ENCODE results near the gene TMEM131.
A peak's percentile ranks its signal among the peaks of the same experiment; 100 is the strongest.

The TMEM131 gene

GRCh38 chr2:97951155-97951680 lies 44.5 kb downstream of the TMEM131 start:
- Histone ChIP-seq H3K9ac (ENCODE audit: low read depth, low read length) (no peak overlapping the region), H3K27ac (ENCODE audit: low read depth, low read length) (no peak overlapping the region), H3K27me3 (ENCODE audit: insufficient read depth, low read length) (no peaks in the 10 kb centered on the region), H3K36me3 (ENCODE audit: insufficient read depth, low read length) (no peaks in the 10 kb centered on the region), H3K4me3 (ENCODE audit: low read length) (no peak overlapping the region), H3K9me3 (ENCODE audit: insufficient read depth, low read depth, low read length) (no peaks in the 10 kb centered on the region), H3K4me1 (ENCODE audit: insufficient read depth, low read length) (0 out of 2 replicates have a peak, but pooled peaks cover 3% of the 10 kb centered on the region)
- 77% methylated on average over 2 of the region's 2 CpGs for WGBS

- Histone ChIP-seq H3K9me3 (ENCODE audit: insufficient read depth, low read depth, low read length) (no peaks in the 10 kb centered on the region), H3K4me1 (ENCODE audit: insufficient read depth, low read length) (0 out of 2 replicates have a peak, but pooled peaks cover 3% of the 10 kb centered on the region), H3K27me3 (ENCODE audit: insufficient read depth, low read length) (no peaks in the 10 kb centered on the region), H3K27ac (ENCODE audit: low read depth, low read length) (no peak overlapping the region), H3K36me3 (ENCODE audit: insufficient read depth, low read length) (no peaks in the 10 kb centered on the region), H3K4me3 (ENCODE audit: low read length) (no peak overlapping the region), H3K9ac (ENCODE audit: low read depth, low read length) (no peak overlapping the region)
- WGBS: 93% methylated on average over 1 of the region's 3 CpGs
These were observed 45.2 kb downstream of the TMEM131 start for GRCh38 chr2:97950329-97951154.

- Histone ChIP-seq H3K27me3 (ENCODE audit: insufficient read depth, low read length) (no peaks in the 10 kb centered on the region), H3K36me3 (ENCODE audit: insufficient read depth, low read length) (no peaks in the 10 kb centered on the region), H3K4me3 (ENCODE audit: low read length) (no peak overlapping the region), H3K9me3 (ENCODE audit: insufficient read depth, low read depth, low read length) (no peaks in the 10 kb centered on the region), H3K9ac (ENCODE audit: low read depth, low read length) (no peak overlapping the region), H3K27ac (ENCODE audit: low read depth, low read length) (no peak overlapping the region), H3K4me1 (ENCODE audit: insufficient read depth, low read length) (0 out of 2 replicates have a peak, but pooled peaks cover 3% of the 10 kb centered on the region)
- WGBS: 75% methylated on average over 3 of the region's 4 CpGs
These were observed 46.8 kb downstream of the TMEM131 start for GRCh38 chr2:97948926-97949325.

DNA sequence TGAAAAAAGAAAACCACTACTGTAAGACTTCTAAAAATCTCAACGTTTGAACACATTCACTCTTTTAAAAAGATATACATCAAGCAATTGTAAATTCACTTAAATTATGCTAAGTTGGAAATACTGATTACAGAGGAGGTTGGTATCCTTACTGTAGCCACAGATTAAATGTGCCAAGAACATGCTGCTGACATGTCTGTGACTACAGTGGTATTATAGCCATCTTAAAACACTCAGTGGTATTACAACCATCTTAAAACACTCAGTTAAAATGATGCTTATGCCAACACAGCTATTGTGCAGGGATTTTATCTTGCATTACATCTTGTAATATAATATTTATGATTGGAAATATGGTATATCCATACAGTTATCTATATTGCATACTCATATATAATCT lies 50.0 kb downstream of the TMEM131 start:
- H3K4me3 ChIP-seq (ENCODE audit: low read length): no peak overlapping the region
- no CpG with 5 or more reads among the region's 1 CpG for WGBS
- H3K27me3 ChIP-seq (ENCODE audit: insufficient read depth, low read length): no peaks in the 10 kb centered on the region
- no peak overlapping the region for H3K27ac ChIP-seq (ENCODE audit: low read depth, low read length)
- H3K9me3 ChIP-seq (ENCODE audit: insufficient read depth, low read depth, low read length): no peaks in the 10 kb centered on the region
- H3K9ac ChIP-seq (ENCODE audit: low read depth, low read length): no peak overlapping the region
- no peaks in the 10 kb centered on the region for H3K36me3 ChIP-seq (ENCODE audit: insufficient read depth, low read length)
- 0 out of 2 replicates have a peak, but pooled peaks cover 3% of the 10 kb centered on the region for H3K4me1 ChIP-seq (ENCODE audit: insufficient read depth, low read length)

GRCh38 chr2:97936881-97937280 lies 58.9 kb downstream of the TMEM131 start:
- 40% methylated on average over 1 of the region's 2 CpGs for whole genome bisulfite sequencing
- Histone ChIP-seq H3K4me3 (ENCODE audit: low read length) (no peak overlapping the region), H3K4me1 (ENCODE audit: insufficient read depth, low read length) (peaks cover 17% of the 10 kb centered on the region; the same call in 1 of the 2 replicates), H3K9ac (ENCODE audit: low read depth, low read length) (no peak overlapping the region), H3K27me3 (ENCODE audit: insufficient read depth, low read length) (no peaks in the 10 kb centered on the region), H3K36me3 (ENCODE audit: insufficient read depth, low read length) (no peaks in the 10 kb centered on the region), H3K27ac (ENCODE audit: low read depth, low read length) (no peak overlapping the region), H3K9me3 (ENCODE audit: insufficient read depth, low read depth, low read length) (no peaks in the 10 kb centered on the region)

- Histone ChIP-seq H3K36me3 (ENCODE audit: insufficient read depth, low read length) (no peaks in the 10 kb centered on the region), H3K27ac (ENCODE audit: low read depth, low read length) (peak overlapping the region; percentile 28; the same call in 1 of the 2 replicates), H3K9ac (ENCODE audit: low read depth, low read length) (no peak overlapping the region), H3K4me1 (ENCODE audit: insufficient read depth, low read length) (peaks cover 17% of the 10 kb centered on the region; the same call in 1 of the 2 replicates), H3K27me3 (ENCODE audit: insufficient read depth, low read length) (no peaks in the 10 kb centered on the region), H3K4me3 (ENCODE audit: low read length) (peak overlapping the region; percentile 7; the same call in 1 of the 2 replicates), H3K9me3 (ENCODE audit: insufficient read depth, low read depth, low read length) (no peaks in the 10 kb centered on the region)
- 23% methylated on average over 5 of the region's 5 CpGs for WGBS
These were observed 59.5 kb downstream of the TMEM131 start for GRCh38 chr2:97936199-97936598.

DNA sequence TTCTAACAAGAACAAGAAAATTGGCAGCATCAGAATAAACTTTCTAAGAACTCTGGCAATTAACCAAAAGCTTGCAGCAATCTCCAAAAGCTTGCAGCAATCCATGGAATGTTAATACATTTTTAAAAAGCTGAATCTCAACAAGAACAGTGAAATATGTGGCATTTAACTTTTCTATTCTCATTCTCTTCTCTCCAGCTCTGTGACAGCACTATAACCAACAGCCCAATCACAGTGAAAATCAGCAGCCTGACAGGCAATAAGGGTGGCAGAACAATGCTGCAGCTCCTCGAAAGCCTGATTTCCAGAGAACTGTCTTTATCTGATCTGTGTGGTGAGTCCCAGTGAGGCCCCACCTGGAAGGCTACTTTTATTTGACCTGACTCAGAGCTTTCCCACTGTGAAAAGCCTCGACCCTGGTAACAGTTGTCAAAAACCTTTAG lies 60.0 kb downstream of the TMEM131 start:
- no peak overlapping the region for H3K9ac ChIP-seq (ENCODE audit: low read depth, low read length)
- H3K4me1 ChIP-seq (ENCODE audit: insufficient read depth, low read length): peaks cover 17% of the 10 kb centered on the region; the same call in 1 of the 2 replicates
- H3K27me3 ChIP-seq (ENCODE audit: insufficient read depth, low read length): no peaks in the 10 kb centered on the region
- peak overlapping the region; percentile 28; the same call in 1 of the 2 replicates for H3K27ac ChIP-seq (ENCODE audit: low read depth, low read length)
- no peaks in the 10 kb centered on the region for H3K9me3 ChIP-seq (ENCODE audit: insufficient read depth, low read depth, low read length)
- WGBS: 15% methylated on average over 2 of the region's 2 CpGs
- H3K4me3 ChIP-seq (ENCODE audit: low read length): peak overlapping the region; percentile 7; the same call in 1 of the 2 replicates
- H3K36me3 ChIP-seq (ENCODE audit: insufficient read depth, low read length): no peaks in the 10 kb centered on the region

GRCh38 chr2:97932975-97933662 lies 62.6 kb downstream of the TMEM131 start:
- 96% methylated on average over 4 of the region's 4 CpGs for WGBS
- Histone ChIP-seq H3K4me1 (ENCODE audit: insufficient read depth, low read length) (peaks cover 17% of the 10 kb centered on the region; the same call in 1 of the 2 replicates), H3K27ac (ENCODE audit: low read depth, low read length) (no peak overlapping the region), H3K36me3 (ENCODE audit: insufficient read depth, low read length) (no peaks in the 10 kb centered on the region), H3K9me3 (ENCODE audit: insufficient read depth, low read depth, low read length) (no peaks in the 10 kb centered on the region), H3K4me3 (ENCODE audit: low read length) (no peak overlapping the region), H3K9ac (ENCODE audit: low read depth, low read length) (no peak overlapping the region), H3K27me3 (ENCODE audit: insufficient read depth, low read length) (no peaks in the 10 kb centered on the region)

DNA sequence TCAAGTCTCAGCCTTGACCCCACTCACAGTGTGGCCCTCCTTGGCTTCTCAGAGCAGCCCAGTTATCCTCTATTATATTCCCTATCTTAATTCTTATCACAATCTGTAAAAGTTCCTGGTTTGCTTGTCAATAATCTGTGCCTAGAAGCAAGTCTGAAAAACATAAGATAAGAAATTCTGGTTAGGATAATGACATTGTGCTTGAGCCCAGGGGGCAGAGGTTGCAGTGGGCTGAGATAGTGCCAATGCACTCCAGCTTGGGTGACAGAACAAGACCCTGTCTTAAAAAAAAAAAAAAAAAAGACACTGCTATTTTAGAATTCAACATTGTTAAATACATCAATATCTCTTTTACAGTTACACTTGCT lies 63.9 kb downstream of the TMEM131 start:
- H3K9me3 ChIP-seq (ENCODE audit: insufficient read depth, low read depth, low read length): no peaks in the 10 kb centered on the region
- no peaks in the 10 kb centered on the region for H3K27me3 ChIP-seq (ENCODE audit: insufficient read depth, low read length)
- H3K4me3 ChIP-seq (ENCODE audit: low read length): no peak overlapping the region
- no peak overlapping the region for H3K27ac ChIP-seq (ENCODE audit: low read depth, low read length)
- peaks cover 15% of the 10 kb centered on the region; the same call in 1 of the 2 replicates for H3K4me1 ChIP-seq (ENCODE audit: insufficient read depth, low read length)
- no peak overlapping the region for H3K9ac ChIP-seq (ENCODE audit: low read depth, low read length)
- no peaks in the 10 kb centered on the region for H3K36me3 ChIP-seq (ENCODE audit: insufficient read depth, low read length)

DNA sequence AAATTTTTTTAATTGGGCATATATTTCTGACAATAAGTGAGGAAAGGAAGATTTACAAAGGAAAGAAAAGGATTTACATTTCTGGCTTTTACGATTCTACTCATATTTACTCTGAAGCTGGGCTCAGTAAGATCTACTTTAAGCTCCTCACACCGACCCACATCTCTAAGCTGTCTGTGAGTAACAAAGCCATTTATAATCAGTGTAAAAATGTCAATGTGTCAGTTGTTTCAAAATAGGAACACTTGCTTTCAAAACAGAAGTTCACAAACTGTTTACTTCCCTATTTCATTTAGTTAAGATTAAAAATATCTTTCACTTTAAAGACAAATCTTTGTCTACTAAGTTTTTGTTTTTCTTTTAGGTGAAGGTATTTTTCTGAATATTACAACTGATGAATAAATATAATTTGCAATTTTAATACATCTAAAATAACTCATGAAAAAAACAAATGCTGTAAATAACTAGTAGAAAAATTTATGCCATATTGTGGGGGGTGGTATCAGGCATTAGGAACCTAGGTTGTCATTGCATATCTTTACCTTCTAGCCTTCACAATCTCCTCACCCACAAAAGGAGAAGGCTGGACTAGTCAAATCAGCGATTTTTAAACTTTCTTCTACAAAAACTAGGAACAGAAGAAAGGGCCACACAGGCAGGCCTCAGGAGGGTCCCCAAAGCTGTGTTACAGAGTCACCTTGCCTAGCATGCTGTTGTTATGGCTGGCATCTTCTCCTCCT lies 64.5 kb downstream of the TMEM131 start:
- H3K27ac ChIP-seq (ENCODE audit: low read depth, low read length): no peak overlapping the region
- H3K9ac ChIP-seq (ENCODE audit: low read depth, low read length): no peak overlapping the region
- WGBS: 67% methylated on average over 3 of the region's 3 CpGs
- peaks cover 10% of the 10 kb centered on the region; the same call in 1 of the 2 replicates for H3K4me1 ChIP-seq (ENCODE audit: insufficient read depth, low read length)
- H3K27me3 ChIP-seq (ENCODE audit: insufficient read depth, low read length): no peaks in the 10 kb centered on the region
- H3K4me3 ChIP-seq (ENCODE audit: low read length): no peak overlapping the region
- no peaks in the 10 kb centered on the region for H3K9me3 ChIP-seq (ENCODE audit: insufficient read depth, low read depth, low read length)
- H3K36me3 ChIP-seq (ENCODE audit: insufficient read depth, low read length): no peaks in the 10 kb centered on the region

Measured in HUES64 (cell line).